Stimulated activated CD8-positive, alpha-beta memory T cell treated with anti-CD3 and anti-CD28 coated beads, Interleukin-12 subunit alpha, Interleukin-12 subunit beta, amount 100 ng/mL, for 4 hours (primary cell): ENCODE data around the gene HSD17B11.
"Not testable (repeated sequence)": the region's sequence is repeated elsewhere in the genome, so short reads cannot be mapped to it uniquely, and the experiment has no call there.

Experiments used
- DNase-seq: peaks from one replicate; pipeline ENCODE4 v3.0.0-alpha.2; 2020; ENCODE audit warnings: low read depth

The HSD17B11 gene

DNA sequence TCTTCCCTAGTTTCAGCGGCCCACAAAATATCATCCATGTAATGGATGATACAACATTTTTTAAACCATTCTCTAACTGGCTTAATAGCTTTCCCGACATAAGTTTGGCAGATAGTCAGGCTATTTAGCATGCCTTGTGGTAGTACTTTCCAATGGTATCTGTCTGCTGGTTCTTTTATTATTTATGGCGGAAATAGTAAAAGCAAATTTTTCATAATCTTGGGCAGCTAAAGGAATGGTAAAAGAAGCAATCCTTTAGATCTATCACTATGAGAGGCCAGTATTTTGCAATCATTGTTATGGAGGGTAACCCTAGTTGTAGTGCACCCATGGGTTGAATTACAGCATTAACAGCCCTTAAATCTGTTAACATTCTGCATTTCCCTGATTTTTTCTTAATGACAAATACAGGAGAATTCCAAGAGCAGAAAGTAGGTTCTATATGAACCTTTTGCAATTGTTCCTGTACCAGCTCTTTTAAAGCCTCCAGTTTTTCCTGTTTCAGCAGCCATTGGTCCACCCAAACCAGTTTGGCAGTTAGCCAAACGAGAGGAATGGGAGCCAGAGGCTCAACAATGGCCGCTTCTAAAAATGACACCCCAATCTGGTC, 14.3 kb upstream of the HSD17B11 start:
- no peak for DNase-seq

DNA sequence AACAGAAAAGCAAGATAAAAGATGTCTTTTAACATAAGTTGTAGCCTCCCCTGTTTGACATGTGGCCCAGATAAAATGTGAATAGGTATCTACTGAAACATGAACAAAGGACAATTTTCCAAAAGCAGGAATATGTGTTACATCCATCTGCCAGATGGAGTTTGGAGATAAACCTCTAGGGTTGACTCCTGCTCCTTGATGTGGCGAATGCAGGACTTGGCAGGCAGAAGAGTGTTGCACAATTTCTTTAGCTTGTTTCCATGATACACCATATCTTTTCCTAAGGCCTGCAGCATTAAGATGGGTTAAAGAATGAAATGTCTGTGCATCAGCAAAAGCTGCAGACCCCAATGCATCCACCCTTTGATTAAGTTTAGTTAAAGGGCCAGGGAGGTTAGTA, 12.7 kb upstream of the HSD17B11 start:
- DNase-seq = not testable (repeated sequence)

DNA sequence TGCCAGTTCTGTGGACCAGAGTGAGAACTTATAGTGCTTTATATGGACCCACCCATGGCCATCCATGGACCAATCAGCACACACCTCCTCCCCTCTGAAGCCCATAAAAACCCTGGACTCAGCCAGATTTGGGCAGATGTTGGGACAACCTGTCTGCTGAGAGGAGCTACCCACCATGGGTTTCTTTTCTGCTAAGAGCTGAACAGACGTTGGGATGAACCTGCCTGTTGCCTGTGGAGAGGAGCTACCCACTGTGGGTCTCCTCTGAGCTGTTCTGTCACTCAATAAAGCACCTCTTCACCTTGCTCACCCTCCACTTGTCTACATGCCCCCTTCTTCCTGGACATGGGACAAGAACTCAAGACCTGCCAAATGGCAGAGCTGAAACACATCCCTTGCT, 9.0 kb upstream of the HSD17B11 start:
- no peak for DNase-seq

DNA sequence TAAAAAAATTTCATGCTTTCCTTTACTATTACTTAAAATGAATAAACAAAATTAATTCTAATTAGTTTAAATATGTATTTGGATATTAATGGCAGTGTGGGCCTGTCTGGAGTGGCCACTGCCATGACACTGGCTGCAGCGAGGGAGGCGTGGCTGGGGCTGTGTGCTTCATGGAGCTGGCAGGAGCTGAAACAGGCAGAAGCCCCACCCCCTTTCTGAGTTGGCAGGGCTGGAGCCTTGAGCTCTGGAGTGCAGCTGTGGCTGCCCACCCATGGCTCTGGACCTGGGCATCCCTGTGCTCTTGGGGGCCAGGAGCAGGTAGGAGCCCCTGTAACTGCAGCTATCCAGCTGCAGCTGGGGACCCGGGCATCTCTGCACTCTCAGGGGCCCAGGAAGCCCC, 8.2 kb upstream of the HSD17B11 start:
- no peak for DNase-seq

DNA sequence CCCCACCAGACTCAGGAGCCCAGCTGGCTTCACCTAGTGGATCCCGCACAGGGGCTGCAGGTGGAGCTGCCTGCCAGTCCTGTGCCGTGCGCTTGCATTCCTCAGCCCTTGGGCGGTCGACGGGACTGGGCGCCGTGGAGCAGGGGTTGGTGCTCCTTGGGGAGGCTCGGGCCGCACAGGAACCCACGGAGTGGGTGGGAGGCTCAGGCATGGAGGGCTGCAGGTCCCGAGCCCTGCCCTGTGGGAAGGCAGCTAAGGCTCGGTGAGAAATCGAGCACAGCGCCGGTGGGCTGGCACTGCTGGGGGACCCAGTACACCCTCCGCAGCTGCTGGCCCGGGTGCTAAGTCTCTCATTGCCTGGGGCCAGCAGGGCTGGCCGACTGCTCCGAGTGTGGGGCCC, 4.9 kb upstream of the HSD17B11 start:
- DNase-seq = not testable (repeated sequence)

DNA sequence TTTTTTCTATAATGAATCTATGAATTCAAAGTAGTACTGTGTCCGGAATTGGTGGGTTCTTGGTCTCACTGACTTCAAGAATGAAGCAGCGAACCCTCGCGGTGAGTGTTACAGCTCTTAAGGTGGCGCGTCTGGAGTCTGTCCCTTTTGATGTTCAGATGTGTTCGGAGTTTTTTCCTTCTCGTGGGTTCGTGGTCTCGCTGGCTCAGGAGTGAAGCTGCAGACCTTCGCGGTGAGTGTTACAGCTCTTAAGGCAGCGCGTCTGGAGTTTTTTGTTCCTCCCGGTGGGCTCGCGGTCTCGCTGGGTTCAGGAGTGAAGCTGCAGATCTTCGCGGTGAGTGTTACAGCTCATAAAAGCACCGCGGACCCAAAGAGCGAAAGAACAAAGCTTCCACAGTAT, 4.1 kb upstream of the HSD17B11 start:
- not testable (repeated sequence) for DNase-seq

DNA sequence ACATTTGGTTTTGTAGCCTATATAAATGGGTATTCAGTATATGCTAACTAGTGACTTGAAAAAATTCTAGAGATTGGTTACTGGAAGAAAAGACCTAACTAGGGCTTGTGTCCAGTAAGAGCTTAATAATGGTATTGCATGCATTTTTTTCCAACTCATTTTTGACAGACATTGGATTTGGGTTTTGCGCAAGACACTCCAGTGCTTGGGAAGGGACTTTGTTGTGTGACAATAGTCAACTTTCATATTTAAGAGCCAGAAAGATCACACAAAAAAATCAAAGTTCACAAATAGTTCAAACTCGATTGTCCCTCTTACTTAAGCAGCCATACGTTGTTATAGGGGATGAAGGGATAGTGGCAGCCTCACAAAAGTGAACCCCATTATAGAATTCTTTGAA, 1.2 kb upstream of the HSD17B11 start:
- DNase-seq = no peak

DNA sequence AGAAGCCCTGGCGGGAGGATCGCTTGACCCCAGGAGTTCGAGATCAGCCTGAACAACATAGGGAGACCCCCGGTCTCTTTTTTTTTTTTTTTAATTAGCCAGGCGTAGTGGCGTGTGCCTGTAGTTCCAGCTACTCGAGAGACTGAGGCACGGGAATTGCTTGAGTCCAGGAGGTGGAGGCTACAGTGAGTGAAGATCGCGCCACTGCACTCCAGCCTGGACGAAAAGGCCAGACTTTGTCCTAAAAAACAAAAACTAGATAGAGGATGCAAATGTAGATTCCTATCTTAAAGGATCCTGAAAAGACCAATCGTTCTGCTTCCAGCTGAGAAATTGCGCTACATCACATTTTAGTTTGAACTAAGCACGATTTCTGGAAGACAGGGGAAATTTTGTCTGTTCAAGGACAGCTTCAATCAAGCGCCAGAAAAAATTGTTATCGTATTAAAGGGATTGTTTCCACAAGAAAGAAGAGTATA, 627 bp upstream of the HSD17B11 start:
- DNase-seq = no peak

DNA sequence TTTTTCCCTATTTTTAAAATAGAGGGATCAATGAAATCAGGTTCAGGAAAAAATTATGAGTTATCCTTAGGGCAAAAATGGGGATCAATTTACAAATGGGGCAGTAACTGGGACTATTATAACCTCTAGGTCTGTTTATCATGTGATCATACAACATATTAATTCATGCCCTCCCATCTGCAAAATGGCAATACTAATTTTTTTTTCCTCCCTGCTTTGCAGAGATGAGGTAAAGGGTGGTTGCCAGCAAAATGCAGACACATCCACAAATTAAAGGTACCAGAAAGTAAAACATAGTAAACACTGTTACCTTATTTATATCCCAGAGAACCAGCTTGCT, 467 bp downstream of the HSD17B11 start:
- no peak for DNase-seq

DNA sequence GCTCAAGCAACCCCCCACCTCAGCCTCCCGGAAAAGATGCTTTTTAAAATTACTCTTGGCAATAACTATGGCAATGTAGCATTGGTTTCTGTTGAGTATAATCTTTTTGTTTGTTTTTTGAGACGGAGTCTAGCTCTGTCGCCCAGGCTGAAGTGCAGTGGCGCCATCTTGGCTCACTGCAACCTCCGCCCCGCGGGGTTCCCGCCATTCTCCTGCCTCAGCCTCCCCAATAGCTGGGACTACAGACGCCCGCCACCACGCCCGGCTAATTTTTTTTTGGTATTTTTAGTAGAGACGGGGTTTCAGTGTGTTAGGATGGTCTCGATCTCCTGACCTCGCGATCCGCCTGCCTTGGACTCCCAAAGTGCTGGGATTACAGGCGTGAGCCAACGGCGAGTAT, 933 bp downstream of the HSD17B11 start:
- not testable (repeated sequence) for DNase-seq

DNA sequence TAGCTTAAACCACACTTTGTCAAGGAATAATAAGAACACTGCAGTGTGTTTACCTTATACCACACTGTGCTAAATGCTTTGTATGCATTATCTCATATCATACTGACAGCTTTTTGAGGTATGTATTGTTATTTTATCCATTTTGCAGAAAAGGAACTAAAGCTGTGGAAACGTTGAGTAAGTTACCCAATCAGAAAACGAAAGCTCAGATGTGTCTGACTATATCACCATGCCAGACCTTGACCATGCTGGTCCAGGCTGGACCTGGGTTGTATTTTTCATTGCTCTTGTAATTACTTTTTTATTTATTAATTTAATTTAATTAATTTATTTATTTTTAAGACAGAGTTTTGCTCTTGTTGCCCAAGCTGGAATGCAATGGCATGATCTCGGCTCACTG, 2.1 kb downstream of the HSD17B11 start:
- DNase-seq = no peak

DNA sequence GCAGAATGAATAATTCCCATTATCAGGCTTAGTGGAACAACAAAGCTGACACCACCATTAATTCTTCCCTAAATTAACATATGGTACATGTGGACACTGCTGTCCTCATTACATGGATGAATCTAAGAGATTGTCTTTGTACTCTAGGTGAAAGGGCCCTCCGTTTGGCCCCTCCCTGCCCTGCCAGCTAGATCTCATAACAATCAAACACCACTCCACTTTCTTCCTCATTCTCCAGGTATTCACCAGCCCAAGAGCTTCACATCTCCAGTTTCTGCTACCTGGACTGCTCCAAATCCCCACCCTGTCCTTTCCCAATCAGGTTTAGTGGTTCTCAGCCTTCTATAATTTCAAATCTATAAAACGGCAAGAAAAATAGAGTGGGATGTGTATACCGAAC, 3.8 kb downstream of the HSD17B11 start:
- DNase-seq = no peak

DNA sequence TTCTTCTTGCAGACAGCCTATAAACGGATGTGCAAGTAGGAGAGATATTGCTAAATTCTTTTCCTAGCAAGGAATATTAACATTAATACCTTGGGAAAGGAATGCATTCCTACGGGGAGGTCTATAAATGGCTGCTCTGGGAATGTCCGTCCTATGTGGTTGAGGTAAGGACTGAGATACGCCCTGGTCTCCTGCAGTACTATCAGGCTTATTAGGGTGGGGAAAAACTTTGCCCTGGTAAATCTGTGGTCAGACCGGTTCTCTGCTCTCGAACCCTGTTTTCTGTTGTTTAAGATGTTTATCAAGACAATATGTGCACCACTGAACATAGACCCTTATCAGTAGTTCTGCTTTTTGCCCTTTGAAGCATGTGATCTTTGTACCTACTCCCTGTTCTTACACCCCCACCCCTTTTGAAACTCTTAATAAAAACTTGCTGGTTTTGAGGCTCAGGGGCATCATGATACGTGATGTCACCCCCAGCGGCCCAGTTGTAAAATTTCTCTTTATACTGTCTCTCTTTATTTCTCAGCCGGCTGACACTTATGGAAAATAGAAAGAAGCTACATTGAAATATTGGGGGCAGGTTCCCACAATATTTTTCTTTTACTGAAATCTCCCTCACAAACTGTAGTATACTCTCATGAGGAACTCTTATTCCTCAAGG, 6.4 kb downstream of the HSD17B11 start:
- not testable (repeated sequence) for DNase-seq

DNA sequence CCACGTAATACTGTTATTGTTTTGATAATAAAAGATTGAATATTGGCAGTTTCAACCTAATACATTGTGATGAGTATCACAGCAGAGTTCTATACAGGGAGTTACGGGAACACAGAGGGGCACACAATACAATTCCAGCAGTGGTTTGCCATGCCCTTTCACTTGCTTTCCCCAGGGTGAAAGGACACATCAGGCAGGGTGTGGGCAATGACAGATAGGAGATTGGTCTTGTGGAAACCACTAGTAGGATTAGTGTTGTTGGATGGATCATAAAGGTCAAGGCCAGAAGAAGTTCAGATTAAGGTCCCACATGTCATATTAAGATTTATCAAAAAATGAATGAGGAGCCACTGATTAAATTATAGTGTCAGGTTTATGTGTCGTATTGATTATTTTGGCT, 8.1 kb downstream of the HSD17B11 start:
- no peak for DNase-seq

DNA sequence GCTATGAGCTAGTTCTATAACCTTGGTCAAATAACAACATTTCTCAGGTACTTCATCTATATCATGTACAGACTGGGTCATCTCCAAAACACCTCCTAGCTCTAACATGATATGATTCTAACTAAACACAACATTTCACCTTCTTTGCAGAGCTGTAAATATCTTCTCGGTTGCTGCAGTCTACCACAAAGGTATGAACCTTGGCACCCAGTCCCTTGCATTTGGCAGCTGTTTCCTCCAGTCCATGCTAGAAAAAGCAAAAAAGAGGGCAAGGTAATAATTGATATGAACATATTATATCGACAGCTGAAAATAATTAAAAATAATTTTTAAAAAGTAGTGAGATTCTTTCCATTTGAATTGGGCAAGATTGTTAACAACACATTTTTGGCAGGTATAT, 8.9 kb downstream of the HSD17B11 start:
- no peak for DNase-seq

DNA sequence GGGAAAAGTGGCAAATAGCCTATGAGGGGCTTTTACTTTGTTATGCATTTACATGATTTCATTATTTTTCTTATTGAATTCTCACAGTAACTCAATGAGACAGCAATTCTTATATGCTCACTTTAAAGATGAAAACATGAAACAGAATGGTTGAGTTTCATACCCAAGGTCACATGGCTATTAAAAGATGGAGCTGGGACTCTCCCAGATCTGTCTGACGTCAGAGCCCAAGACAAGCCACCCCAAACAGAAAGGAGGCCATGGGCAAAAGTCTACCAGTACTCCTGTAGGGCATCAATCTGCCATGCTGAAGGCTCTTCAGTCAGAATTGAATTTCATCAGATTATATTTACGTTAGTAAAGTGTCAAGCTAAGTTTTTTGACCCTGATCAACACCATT, 13.2 kb downstream of the HSD17B11 start:
- DNase-seq = no peak

DNA sequence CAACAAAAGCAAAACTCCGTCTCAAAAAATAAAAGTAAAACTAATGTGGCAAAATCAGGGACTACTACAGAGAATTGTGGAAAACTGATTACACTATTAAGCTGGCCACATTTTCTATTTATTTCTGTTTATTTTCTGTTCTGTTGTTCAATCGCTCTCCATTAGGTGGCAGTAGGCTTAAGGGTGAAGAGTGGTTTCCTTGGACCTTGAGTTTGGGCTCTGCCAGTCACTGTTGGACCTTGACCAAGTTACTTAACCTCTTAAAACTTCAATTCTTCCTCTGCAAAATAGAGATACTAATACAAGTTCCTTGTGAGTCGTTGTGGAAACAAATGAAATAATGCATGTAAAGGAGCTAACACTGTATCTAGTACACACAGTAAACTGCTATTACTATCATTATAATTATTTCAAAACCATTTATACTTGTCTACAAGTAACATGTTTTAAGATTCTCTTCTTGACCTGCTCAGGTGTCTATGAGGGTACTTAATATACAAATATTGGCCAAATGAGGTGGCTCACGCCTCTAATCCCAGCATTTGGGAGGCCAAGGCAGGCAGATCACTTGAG, 15.2 kb downstream of the HSD17B11 start:
- no peak for DNase-seq

DNA sequence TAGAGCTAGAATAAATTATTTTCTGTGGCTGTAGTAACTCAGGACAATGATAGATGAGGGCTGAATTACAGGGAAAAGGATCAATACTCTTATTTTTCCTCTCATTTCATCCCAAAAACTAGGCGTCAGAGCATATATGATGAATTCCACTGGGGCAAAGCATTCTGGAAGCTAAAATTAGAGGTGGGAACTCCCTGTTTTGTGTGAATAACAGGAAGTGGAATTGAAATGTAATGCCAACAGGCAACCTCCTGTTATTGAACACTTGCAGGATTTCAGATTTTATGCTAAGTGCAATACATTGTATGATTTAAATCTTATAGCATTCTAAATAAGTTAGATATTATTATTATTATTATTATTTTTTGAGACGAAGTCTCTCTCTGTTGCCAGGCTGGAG, 20.9 kb downstream of the HSD17B11 start:
- DNase-seq = no peak

DNA sequence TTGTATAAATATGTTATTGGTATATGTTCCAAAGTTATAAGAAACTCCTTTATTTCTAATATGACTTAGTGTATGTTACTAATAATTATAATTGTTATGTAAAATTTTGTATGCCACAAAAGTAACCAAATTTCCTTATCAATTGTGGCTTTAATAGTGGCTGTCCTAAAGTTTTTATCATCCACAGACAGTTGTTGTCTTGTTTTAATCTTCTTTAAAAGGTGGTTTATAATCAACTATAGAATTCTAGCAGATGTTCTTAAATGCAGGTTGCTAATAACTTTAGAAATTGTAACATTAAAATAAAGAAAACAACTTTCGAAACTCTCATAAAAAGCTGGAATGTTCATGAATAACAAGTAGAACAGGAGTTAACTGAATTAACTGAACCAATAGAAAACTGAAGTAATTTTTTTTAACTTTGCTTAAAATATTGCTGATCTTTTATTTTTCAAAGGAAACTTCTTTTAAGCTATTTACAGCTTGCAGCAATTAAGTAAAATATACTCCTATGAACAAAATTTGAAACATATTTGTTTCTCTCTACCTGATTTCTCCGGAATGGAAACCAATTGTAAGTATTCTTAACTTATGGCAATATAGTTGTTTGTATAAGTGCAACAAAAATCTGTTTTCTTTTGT, 24.3 kb downstream of the HSD17B11 start:
- no peak for DNase-seq

DNA sequence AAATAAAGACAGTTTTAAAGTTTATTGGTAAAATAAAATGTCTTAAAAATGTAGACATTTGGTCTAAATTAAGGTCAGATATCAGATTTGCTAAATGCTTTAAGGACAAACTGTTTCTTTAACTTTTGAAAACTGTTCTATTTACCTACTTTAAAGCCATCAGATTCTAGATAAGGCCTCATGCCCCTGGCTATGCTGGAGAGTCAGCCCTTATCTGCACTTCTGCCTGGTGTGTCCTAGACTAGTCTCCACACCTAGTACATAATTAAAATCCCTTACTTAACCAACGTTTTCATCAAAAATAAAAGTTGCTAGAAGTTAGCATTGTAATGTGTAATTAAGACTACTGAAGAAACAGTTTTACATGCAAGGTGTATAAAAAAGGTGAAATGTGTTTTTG, 25.6 kb downstream of the HSD17B11 start:
- DNase-seq = no peak

DNA sequence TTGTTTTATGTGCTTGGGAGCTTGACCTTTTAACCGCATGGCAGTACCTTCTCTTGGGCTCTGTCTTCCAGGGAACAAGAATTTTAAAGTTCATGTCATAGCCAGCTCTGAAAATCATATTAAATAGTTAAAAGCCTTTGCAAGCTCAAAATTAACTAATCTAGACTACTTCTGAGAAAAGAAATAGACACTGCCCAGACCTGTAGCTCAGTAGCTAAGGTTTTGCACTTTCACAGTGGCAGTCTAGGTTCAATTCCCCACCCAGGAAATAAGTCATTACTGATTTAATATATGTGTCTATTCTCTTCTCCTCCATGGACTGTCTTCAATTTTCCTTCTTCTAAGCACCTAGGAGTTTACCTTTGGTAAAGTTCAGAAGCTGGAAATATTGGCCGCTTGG, 27.4 kb downstream of the HSD17B11 start:
- DNase-seq = no peak

DNA sequence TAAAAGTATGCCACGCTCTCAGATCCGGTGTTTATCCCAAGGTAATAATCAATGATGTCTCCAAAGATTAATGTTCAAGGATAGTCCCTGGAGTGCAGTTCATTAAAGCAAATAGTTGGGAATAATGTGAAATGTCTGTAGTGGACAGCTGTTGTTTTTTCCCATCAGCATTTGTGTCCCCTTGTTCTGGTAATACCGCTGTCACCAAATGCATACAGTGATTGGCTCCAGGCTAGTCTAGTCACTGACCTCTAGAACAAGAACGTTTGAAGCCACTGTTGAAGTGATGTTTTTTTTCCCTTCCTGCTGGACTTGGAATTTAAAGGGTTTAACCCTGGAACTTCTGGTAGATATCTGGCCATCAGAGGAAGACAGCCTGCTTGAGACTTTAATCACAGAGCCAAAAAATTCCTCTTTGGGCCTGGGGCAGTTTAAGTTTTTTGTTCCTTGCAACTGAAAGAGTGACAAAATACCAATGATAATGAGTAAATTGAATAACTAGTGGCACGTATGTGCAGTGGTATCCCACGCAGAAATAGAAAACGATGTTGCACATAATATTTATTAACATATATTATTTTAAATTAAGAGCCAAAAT, 30.6 kb downstream of the HSD17B11 start:
- no peak for DNase-seq

DNA sequence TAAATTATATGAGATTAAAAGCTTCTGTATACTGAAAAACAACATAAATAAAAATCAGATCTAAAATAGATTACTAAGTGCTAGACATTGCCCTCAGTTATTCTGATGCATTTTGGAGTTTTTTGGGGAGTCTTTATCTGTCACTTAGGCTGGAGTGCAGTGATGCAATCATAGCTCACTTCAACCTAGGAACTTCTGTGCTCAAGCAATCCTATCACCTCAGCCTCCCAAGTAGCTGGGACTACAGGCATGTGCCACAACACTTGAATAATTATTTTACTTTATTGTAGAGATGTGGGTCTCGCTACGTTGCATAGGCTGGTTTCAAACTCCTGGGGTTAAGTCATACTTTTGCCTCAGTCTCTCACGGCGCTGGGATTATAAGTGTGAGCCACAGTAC, 31.7 kb downstream of the HSD17B11 start:
- no peak for DNase-seq
